ENCODE results near the gene ANK2.

DNA sequence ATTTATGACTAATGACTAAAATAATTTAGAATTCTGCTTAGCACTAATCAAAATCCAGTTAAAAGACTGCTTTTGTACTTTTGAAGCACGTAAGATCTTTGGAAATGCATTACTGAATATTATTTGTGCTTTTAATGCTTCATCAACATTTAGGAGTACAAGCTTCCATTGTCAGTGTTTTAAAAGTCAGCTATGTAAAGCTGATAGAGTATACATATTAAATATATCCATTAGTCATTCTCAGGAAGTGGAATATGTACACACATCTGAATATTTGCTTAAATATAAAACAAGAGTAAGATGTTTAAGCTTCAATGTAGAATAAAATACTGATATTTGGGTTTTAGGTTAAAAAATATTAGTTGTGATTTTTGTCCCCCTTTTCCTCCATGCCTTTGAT, 54.1 kb downstream of the ANK2 start:
- TF ChIP-seq HOXA5 (CRISPR knock-in tag; IDR thresholded peaks at IDR 0.05), result no peak
- TF ChIP-seq U2AF2 (IDR thresholded peaks at IDR 0.05; ENCODE audit: low read depth, low read length), result no peak
- TF ChIP-seq, protein P1, sequence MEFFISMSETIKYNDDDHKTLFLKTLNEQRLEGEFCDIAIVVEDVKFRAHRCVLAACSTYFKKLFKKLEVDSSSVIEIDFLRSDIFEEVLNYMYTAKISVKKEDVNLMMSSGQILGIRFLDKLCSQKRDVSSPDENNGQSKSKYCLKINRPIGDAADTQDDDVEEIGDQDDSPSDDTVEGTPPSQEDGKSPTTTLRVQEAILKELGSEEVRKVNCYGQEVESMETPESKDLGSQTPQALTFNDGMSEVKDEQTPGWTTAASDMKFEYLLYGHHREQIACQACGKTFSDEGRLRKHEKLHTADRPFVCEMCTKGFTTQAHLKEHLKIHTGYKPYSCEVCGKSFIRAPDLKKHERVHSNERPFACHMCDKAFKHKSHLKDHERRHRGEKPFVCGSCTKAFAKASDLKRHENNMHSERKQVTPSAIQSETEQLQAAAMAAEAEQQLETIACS (CRISPR knock-in tag; IDR thresholded peaks at IDR 0.05), result no peak
- no peak for TF ChIP-seq JUND (CRISPR knock-in tag; IDR thresholded peaks at IDR 0.05)
- TF ChIP-seq, protein P2, sequence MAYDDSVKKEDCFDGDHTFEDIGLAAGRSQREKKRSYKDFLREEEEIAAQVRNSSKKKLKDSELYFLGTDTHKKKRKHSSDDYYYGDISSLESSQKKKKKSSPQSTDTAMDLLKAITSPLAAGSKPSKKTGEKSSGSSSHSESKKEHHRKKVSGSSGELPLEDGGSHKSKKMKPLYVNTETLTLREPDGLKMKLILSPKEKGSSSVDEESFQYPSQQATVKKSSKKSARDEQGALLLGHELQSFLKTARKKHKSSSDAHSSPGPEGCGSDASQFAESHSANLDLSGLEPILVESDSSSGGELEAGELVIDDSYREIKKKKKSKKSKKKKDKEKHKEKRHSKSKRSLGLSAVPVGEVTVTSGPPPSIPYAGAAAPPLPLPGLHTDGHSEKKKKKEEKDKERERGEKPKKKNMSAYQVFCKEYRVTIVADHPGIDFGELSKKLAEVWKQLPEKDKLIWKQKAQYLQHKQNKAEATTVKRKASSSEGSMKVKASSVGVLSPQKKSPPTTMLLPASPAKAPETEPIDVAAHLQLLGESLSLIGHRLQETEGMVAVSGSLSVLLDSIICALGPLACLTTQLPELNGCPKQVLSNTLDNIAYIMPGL (CRISPR knock-in tag; IDR thresholded peaks at IDR 0.05; ENCODE audit: borderline replicate concordance in 1 of 2, low read depth in 1 of 2), result no peak
- no peak for TF ChIP-seq ZFX (CRISPR knock-in tag; IDR thresholded peaks at IDR 0.05; ENCODE audit: low read depth)
